ENCODE data around the gene LRFN2. TPM values are rescaled to one million over a fixed set of nuclear protein-coding genes. Genes with fewer than 3 reads are reported as not detected.

The LRFN2 gene
- total RNA-seq, 3 donors from 2014 or later = 0.14 to 0.29 (median 0.16) TPM

DNA sequence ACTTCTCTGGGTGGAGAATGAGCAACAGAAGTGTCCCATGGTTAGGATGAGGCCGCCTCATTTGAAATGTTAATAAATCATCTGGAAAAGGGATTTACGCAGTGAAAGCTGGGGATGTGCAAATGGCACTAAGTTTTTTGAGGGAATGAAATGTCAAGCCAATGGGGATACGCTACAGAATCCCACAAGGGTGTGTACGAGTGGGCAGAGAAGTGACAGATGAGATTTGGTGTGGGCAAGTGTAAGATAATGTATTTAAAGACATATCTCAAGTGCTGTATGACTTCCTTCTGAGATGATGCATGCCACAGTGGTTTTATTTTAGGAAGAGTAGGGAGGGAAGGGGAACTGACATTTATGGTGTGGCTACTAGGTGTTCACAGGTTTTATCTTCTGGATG, 100.6 kb downstream of the LRFN2 start:
- no peak for ATAC-seq
- no peak for TF ChIP-seq CTCF (IDR thresholded peaks at IDR 0.05)
- no peaks in the 10 kb centered on the region for H3K36me3 ChIP-seq (ENCODE audit: low read depth)
- no peaks in the 10 kb centered on the region for H3K9me3 ChIP-seq
- no peaks in the 10 kb centered on the region for H3K4me1 ChIP-seq (ENCODE audit: low read depth)
- intact Hi-C loops (cut with DNase I, micrococcal nuclease) = no loop called here
- no peak for DNase-seq
- H3K4me3 ChIP-seq = no peak overlapping the region

DNA sequence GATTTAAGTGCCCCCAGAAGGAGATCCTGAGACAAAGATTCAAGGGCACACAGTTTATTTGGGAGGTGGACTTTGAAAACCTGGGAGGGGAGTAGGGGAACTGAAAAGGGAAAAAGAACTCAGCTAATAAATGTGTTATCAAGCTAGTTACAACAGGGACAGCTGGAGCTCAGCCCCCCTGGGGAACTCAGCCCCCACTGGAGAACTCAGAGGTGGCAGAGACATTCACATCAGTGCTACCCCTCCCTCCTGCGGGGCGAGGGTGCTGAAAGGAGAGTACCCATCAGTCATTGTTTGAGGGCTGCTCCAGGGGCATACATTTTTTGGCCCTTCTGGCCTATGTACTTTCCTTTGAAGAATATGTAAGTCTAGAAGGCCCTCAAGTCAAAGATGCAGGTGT, 101.4 kb downstream of the LRFN2 start:
- DNase-seq (no peak), ATAC-seq (no peak)
- no peaks in the 10 kb centered on the region for H3K4me1 ChIP-seq (ENCODE audit: low read depth)
- no peaks in the 10 kb centered on the region for H3K36me3 ChIP-seq (ENCODE audit: low read depth)
- H3K4me3 ChIP-seq = no peak overlapping the region
- intact Hi-C loops (cut with DNase I, micrococcal nuclease) = no loop called here
- no peaks in the 10 kb centered on the region for H3K9me3 ChIP-seq
- TF ChIP-seq CTCF (IDR thresholded peaks at IDR 0.05) = no peak

DNA sequence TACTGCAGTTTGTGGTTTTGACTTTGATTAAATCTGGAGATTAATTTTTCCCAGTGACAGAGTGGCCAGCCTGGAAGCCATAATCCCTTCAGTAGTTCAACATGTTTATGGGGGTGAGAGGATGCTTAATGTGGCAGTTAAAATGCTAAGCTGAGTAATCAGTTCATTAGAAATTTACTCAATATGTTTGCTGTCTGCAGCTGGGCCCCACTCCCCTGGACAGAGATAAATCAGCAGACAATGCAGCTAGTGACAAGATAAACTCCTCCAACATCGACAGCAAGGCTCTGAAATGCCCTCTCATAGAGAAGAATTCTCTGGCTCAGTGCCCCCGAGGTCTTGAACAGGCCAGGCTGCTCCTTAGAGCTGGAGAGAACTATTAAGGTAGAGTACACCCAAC, 101.9 kb downstream of the LRFN2 start:
- no peak overlapping the region for H3K4me3 ChIP-seq
- no peaks in the 10 kb centered on the region for H3K4me1 ChIP-seq (ENCODE audit: low read depth)
- ATAC-seq (no peak), DNase-seq (no peak)
- H3K36me3 ChIP-seq (ENCODE audit: low read depth) = no peaks in the 10 kb centered on the region
- no peaks in the 10 kb centered on the region for H3K9me3 ChIP-seq
- intact Hi-C loops (cut with DNase I, micrococcal nuclease) = no loop called here
- TF ChIP-seq CTCF (IDR thresholded peaks at IDR 0.05) = no peak

DNA sequence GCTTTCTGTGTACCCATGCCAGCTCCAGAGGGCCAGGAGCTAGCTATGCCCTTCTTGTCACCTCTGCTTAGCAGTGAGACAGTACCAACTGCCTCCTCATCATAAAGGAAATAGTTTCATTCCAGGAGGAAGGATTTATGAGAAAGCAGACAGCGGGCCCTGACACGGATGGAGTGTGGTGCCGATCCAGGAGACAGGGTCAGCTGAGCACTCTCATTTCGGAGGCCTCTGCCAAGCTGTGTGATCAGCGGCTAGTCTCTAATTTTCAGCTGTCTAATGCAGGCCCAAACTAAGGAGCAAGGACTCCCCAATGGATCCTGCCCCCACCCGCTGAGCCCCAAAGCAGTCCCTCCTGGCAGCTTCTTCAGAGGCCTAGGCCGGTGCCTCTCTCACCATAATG, 103.1 kb downstream of the LRFN2 start:
- no peak for TF ChIP-seq CTCF (IDR thresholded peaks at IDR 0.05)
- intact Hi-C loops (cut with DNase I, micrococcal nuclease) = no loop called here
- Histone ChIP-seq H3K4me1 (ENCODE audit: low read depth) (no peaks in the 10 kb centered on the region), H3K4me3 (no peak overlapping the region), H3K9me3 (no peaks in the 10 kb centered on the region), H3K36me3 (ENCODE audit: low read depth) (no peaks in the 10 kb centered on the region)
- DNase-seq = no peak
- ATAC-seq = no peak

- Histone ChIP-seq H3K4me1 (ENCODE audit: low read depth) (no peaks in the 10 kb centered on the region), H3K9me3 (no peaks in the 10 kb centered on the region), H3K4me3 (no peak overlapping the region), H3K36me3 (ENCODE audit: low read depth) (no peaks in the 10 kb centered on the region)
- ATAC-seq (no peak), DNase-seq (no peak)
- intact Hi-C loops (cut with DNase I, micrococcal nuclease) = no loop called here
- no peak for TF ChIP-seq CTCF (IDR thresholded peaks at IDR 0.05)
Measured at GRCh38 chr6:40482532-40482931, 104.6 kb downstream of the LRFN2 start.

DNA sequence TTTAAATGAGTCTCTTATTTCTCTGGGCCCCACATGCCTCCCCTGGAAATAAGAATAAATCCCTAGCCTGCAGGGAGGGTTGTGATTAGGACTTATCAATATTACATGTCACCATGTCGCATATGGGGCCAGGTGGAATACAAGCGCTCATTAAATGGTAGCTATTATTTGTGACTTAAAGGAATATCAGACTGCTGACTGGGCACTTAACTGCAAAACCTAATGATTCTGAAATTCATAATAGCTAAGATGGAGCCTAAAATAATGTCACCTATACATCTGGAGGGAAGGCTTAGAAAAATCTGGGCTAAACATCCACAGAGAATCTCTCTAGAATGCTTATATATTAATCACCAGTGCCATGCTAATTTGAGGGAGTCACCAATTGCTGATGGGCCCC, 106.5 kb downstream of the LRFN2 start:
- Histone ChIP-seq H3K36me3 (ENCODE audit: low read depth) (no peaks in the 10 kb centered on the region), H3K4me3 (no peak overlapping the region), H3K9me3 (no peaks in the 10 kb centered on the region), H3K4me1 (ENCODE audit: low read depth) (no peaks in the 10 kb centered on the region)
- no peak for TF ChIP-seq CTCF (IDR thresholded peaks at IDR 0.05)
- intact Hi-C loops (cut with DNase I, micrococcal nuclease) = no loop called here
- ATAC-seq (no peak), DNase-seq (no peak)
